Stimulated activated CD4-positive, alpha-beta T cell treated with anti-CD3 and anti-CD28 coated beads, Interleukin-1b, Interleukin-23, amount 100 ng/mL, for 24 hours (primary cell): Measurements from ENCODE around the gene P2RY6.

Experiments
- DNase-seq, 4 experiments: peaks; one replicate each; pipeline ENCODE4 v3.0.0-alpha.2; 2020; ENCODE audit warnings: low read depth in 4 of 4, low spot score in 1 of 4

P2RY6 gene

DNA sequence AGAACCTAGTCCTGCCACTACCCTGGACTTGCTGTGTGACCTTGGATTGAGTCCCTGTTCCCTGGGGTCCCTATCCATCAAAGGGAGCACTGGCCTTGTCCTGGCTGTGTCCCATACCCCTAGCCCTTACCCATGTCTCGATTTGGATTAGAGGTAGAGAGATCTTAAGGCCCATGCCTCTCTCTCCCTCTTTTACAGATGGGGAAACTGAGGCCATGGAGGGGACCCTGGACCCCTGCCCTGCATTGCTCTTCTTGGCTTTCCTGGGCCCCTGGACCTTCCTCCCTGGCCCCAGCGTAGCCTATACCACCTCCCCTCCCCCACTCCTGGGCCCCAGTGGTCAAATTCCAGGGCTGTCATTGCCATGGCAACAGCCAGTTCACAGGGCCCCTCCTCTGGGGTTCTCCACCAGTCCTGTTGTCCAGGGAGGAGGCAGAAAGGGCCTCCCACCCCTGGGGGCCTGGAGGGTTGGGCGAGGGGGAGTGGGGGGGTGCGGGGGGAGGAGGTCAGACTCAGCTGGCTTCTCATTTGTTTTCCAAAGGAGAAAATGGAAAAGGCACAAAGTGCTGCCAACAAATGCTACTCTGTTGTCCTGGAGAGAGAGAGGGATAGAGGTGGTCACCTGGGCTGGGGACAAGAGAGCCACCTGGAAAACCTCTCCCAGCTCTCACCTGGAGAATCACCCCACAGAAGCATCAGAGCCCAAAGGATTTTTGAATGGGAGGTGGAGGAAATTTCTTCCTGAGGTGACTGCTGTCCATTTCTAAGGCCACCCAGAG is 59.2 kb downstream of the P2RY6 start:
- no peak for DNase-seq

DNA sequence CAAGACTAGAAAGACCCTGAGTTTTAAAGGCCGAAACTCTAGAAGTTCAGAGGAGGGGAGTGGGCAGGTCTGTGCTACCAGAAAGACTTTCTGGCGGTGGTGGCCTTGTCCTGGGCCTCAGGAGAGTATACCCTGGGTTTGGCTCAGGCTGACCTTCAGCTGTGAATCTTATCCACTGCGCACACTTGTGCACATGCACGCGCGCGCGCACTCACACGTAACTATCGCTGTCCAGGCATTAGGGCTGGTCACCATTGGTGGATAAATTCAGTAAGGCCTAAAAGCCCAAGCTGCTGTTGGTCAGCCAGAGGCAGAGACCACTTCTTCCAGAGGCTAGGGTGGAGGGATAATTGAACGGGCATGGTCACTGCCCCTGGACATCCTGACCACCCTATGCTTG is 61.0 kb downstream of the P2RY6 start:
- no peak for DNase-seq

DNA sequence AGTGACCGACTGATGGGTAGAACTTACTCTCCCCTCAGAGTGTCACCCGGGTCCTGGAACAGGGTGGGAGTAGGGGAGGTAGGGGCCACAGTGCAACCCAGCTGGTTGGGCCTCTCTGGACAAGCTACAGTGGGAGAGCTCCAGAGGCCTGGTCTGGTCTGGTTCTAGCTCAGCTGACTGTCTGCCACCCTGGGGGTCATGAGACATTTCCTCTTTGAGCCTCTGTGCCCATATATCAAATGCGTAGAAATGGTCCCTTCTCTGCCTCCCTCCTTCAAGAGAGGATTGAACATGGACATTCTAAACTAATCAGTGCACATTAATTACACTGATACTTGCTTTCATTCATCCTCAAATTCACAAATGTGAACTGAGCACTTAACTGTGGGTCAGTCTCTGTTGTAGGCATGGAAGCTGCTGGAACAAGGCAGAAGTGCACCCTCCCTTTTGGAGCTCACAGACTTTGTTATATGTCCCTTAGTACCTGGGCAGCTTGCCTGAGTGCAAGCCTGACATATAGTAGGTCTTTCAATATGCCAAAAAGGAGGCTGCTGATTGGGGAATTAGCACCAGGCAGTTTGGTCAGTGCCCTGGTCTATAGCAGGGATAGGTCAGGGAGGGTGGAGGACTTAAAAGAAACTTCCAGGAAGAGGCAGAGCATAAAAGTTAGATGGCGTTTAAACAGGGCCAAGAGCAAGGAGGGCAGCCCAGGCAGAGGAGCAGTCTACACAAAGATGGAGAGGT is 61.7 kb downstream of the P2RY6 start:
- DNase-seq = no peak

DNA sequence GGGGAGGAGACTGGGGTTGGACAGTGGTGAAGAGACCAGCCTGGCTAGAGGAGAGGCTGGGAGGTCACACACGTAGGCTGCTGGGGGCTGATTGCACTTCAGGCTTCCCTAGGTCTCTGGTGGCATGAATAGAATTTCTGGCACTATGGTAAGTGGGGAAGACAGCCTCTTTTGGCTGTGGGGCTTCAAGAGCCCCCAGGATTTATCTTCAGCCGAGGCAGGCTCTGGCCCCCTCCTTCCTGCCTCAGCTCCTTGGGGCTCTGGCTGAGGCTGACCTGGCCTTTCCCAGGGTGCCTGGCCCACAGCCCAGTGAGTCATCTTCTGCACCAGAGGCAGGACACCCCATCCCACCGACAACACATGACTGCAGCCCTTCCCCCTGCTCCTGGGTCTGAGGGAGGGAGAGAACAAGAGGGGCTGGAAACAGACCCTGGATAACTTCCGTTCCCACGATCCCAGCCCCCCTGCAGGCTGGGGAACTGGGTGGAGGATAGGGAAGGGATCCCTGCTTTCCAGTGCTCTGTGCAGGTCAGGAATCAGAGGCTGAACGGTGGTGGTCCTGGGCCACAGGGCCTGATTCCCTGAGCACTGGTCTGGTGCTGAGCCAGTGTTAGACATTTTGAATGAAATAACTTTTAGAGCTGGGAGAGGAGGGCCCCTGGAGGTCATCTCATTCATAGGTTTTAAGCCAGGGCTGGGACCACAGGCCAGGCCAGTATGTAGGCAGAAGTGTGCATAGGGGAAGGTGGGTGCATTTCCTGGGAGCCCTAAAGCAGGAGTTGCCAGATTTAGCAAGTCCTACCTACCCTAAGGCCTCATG is 62.5 kb downstream of the P2RY6 start:
- DNase-seq = no peak

DNA sequence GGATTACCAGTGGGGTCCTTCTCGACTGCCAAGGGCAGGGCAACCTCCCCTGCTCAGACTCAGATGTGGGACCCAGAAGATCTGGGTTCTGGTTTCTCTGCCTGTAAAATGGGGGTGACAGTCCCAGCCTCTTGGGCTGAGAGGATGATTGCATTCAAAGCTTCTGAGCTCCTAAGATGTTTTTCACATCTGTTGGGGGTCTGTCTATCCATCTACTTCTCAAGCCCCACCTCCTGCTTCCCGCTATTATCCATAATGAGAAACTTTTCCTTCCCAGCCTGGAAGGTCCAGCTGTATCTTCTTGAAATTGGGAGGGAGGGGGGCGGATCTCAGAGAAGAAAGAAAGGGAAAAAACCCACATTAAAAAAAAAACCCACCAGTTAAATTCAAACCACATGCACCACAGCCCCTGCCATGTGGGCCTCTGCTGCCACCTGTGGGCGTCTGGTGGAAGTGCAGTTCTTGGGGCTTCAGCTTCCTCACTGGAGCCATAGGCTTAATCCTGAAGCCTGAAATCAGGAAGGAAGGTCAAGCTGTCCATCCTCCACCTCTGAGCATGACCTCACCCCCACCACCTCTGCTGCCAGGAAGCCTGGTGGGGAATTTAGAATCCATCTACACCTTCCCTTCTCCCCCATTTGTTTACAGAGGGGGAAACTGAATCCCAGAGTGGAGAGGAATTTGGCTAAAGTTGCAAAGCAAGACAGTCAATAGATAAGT is 63.2 kb downstream of the P2RY6 start:
- DNase-seq = peak; percentile 50 to 64 (median 60)

DNA sequence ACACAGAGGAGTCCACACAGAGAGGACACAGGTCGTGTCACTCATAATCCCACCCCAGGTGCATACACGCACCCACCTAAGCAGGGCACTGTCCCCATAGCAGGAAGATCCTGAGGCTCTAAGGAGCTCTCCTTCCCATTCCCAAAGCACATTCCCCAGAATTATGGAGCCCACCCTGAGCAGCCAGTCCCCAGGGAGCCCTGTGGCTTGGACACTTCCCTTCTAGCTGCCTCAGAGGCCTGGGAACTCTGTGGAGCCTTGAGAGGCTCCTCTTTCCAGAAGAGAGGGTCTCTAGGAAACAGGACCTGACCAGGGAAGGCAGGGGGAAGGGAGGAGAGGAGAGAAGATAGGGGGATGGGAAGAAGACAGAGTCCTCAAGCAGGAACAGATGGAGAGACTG is 65.7 kb downstream of the P2RY6 start:
- no peak for DNase-seq

DNA sequence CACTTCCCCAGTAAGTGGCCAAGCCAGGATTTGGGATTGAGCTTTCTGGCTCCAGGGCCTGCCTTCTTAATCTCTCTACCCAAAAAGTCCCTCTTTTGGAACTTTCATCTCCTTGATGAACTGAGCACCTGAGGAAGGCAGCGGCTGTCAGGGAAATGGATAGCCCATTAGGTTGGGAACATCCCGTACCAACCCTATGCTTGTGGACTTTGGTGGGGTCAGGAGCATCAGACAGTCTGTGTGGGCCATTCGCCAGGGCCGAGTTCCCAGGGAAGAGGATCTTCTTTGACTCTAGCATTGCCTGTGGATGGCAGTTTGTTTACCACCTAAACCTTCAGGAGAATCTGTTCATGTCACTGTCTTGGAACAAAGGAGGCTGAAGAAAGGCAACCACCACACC is 66.1 kb downstream of the P2RY6 start:
- DNase-seq = no peak

DNA sequence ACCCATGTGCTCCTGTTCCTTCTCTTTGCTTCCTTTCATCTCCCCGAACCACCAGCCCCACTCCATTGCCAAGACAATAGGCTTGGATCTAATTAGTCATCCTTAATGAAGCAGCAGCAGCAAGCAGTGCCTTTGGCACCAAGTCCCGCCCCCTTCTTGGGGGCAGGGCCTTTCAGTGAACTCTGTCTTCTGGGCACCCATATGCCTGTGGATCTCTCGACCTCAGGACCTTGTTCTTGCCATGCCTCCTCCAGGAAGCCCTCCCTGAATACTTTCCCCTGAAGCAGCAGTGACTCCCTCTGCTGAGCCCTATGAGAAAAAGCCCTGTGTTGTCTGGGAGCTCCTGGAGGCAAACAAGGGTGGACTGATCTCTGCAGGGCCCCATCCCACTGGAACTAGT is 68.0 kb downstream of the P2RY6 start:
- DNase-seq = no peak

DNA sequence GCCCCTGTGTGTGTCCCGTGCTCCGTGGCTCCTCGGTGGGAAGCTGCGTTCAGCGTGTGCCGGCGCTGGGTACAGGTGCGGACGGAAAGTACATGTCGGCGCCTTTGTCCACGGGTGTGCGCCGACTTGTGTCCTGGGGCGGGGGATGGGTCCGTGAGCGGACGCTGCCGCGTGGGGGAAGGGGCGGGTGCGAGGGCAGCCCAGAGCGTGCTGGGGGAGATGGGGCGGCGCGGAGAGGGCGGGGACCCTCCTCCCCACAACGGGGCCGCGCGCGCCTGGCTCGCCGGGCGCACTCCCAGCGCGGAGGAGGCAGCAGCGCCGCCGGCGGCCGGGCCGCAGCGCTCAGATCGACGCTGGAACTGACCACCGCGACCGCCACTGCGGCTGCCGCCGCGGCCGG is 70.5 kb downstream of the P2RY6 start:
- DNase-seq = no peak

DNA sequence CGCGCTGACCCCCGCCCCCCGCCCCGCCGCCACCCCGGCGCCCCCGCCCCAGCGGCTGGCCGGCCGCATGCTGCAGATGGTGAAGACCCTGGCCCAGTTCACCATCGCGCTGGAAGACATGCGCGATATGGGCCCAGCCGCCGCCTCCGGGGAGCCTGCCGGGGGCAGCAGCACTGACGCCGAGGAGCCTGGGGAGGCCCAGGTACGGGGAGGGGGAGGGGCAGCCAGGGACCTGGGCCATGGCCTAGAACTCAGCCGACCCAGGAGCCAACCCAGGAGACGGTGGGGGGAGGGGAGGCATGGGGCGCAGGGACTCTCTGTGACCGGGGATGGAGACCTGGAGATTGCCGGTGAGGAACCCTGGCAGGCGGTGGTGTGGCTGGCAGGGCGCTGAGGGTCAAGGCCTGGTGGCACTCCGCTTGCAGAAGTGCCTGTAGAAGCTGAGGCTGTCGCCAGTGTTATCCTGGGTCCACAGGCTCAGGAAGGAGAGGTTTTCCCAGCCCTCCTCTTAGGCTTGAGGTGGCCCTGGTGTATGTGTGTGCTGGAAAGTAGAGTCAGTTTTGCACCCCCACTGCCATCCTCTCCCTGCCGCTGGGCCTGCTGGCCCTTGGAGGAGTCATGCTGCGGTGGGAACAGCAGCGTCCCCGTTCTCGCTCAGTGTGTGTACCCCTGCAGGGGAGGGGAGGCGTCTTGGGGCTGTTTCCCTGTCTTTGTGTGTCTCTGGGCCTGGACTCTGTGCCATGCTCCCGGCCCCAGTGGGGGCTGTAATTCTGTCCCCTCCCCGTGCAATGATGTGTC is 71.1 kb downstream of the P2RY6 start:
- no peak for DNase-seq

DNA sequence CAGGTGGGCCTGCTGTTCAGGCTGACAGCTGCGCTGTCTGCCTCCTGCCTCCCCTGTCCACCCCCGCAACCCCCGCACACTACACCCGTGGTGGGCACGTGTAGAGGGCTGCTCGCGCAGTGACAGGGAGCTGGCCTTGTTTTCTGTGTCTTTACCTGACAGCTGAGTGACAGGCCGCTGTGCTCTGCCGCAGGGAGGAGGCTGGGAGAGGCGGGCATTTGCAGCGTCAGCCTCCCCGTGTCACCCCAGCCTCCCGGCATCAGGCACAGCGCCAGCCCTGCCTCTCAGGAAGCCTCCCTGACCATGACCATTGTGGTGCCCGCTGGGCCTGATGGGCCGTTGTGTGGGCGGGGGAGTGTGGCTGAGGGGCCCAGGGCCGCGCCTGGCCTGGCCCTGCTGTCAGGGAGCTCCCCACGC is 72.1 kb downstream of the P2RY6 start:
- DNase-seq = no peak

DNA sequence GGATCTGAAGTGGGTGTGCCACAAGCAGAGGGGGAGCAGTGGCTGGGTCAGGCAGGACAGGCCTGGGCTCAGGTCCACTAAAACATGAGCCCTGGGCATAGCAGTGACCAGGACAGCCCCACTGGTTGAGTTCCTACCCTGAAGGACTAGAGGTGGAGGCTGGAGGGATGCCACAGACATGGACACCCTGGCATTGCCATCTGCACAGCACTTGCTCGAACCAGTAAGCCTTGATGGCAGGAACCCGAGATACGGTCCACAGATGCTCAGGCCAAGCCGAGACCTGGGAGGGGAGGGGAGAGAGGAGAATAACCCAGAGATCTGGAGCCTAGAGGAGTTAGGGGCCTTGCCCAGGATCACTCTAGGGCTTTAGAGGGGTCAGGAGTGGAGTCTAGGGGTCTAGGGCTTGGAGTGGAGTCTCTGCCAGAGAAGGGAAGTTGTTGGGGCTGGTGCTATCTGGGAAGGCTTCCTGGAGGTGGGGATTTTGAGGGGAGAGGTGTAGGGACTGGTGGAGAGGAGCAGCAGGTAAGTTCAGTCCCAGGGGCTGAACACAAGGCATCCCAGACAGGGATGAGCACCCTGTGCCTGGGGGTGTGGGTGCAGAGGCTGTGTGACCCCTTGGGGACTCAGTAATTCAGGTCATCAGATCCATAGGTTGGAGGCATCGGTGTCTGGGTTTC is 73.5 kb downstream of the P2RY6 start:
- DNase-seq = no peak

DNA sequence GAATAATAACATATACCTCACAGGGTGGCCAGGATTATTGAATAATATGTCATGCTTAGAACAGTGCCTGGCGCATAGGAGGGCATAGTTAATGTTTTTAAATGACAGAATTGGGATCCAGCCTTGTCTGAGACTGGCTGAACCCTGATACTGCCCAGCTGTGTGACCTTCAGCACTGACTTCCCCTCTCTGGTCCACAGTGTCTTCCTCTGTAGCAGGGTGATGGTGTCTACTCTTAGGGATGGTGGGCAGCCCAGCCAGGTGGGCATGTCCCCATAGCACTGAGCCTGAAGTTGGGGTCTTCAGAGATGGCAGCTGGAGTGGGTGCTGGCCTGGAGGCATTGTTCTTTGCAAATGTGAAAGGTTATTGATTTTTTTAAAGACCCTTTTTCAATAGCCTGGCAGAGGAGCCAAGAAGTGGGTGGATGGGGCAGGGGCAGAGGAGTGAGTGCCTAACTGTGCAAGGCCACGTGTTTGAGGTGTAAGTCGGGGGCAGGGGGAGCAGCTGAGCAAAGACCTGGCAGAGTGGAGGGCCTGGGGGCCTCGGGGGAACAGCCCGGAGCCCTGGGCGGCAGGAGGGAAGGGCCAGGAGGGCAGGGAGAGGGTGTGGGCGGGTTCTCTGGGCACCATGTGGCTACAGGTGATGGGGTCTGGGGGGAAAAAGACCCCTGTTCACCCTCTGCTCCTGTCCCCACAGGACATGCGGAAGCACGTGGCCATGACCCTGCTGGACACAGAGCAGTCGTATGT is 74.2 kb downstream of the P2RY6 start:
- DNase-seq = no peak

DNA sequence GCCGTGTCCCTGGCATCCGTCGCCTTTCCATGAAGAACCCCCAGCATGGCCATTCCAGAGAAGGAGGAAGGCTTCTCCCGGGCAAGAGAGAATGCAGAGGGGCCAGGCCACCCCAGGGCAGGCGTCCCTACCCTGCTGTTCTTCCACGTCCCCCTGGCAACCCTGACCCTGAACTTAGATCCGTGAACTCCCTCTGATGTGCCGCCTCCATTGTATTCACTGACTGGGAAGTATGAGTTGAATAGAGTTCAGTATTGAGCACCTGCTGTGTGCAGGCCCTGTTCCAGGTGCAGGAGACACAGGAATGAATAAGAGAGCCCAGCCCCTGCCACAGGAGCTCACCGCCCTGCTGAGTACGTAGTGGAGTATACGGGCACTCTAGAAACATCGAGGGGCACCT is 74.9 kb downstream of the P2RY6 start:
- no peak for DNase-seq
